Stimulated activated CD4-positive, alpha-beta T cell treated with anti-CD3 and anti-CD28 coated beads, Interleukin-12 subunit alpha, Interleukin-12 subunit beta, amount 100 ng/mL, for 48 hours (primary cell): ENCODE measurements around the gene POLH.
"Not testable (repeated sequence)": the region's sequence is repeated elsewhere in the genome, so short reads cannot be mapped to it uniquely, and the experiment has no call there.

Experiments used
- DNase-seq, 3 donors: peaks; one replicate each; pipeline ENCODE4 v3.0.0-alpha.2; 2020; ENCODE audit warnings: low read depth in 2 of 3, low spot score in 1 of 3

The POLH gene

DNA sequence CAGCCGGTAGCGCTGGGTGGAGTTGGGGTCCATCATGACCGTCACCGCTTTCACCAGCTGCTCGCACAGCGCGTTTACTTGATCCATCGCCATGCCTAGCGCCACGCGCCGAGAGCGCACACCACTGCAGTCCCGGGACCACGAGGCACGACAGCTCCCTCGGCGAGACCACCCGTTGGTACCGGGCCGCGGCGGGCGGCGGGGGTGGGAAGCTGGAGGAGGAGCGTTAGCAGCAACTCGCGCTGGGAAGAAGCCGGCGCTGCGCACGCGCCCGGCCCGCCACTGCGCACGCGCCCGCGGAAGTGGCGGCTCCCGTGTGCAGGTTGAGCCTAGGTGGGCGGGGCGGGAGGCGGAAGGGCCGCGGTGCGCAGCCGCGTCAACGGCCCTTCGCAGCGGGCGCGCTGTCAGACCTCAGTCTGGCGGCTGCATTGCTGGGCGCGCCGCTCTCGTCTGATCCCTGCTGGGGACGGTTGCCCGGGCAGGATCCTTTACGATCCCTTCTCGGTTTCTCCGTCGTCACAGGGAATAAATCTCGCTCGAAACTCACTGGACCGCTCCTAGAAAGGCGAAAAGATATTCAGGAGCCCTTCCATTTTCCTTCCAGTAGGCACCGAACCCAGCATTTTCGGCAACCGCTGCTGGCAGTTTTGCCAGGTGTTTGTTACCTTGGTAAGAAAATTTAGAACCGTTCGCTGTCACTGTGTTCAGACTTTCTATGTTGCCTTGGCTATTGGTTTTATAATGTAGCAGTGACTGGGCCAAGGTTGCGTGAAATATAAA is at the start of gene POLH, which contains the start of gene XPO5:
POLH (plus strand) TSS at position 414 of the 780 bp plus-strand sequence. CDS start 6,135 bp downstream, outside the sequence.
XPO5 (minus strand) TSS at position 267 of the 780 bp plus-strand sequence; CDS start at position 93, 174 bp downstream.
- DNase-seq, result peak; percentile 79 to 89 (median 81)

DNA sequence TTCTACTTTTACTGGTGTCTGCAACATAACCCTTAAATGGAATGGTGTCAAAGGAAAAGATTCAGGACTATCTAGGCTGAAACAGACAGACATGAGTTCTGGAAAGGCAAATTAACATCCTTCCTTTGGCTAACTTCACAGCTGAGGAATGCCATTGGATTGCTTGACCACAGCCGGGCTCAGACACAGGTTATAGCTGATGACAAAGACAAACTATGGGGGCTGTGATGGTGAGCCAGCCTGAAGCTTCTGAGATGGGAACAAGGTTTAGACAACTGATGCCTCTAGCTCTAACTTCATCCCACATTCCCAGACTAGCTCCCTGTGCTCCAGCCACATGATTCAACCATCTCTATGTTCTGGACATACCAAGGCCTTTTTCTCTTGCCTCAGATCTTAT is 43.8 kb upstream of the POLH start:
- no peak for DNase-seq

DNA sequence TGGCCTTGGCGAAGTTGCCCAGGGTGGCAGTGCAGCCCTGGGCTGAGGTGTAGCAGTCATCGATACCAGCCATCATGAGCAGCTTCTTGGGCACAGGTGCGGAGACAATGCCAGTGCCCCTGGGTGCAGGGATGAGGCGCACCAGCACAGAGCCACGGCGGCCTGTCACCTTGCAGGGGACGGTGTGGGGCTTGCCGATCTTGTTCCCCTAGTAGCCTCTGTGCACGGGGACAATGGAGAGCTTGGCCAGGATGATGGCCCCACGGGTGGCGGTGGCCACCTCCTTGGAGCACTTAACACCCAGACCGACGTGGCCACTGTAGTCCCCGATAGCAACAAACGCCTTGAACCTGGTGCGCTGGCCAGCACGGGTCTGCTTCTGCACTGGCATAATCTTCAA is 37.0 kb upstream of the POLH start:
- not testable (repeated sequence) for DNase-seq

DNA sequence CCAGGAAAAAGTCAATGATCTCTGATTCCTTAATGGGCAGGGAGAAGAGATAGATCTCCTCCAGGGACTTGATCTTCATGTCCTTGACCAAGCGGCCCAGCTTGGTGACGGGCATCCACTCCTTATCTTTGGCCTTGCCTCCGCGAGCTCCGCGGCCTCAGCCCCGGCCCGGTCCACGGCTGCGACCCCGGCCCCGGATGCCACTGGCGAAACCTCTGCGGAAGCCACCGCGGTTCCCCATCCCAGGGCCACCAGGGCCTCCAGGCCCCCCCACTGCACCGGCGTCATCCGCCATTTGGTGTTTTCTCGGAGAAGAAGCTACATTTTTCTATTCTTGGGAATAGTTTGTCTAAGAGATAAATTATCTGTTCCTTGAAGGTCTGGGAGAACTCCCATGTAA is 36.6 kb upstream of the POLH start:
- DNase-seq, result not testable (repeated sequence)

GRCh38 chr6:43540507-43540906 is 35.5 kb upstream of the POLH start:
- DNase-seq, result no peak

DNA sequence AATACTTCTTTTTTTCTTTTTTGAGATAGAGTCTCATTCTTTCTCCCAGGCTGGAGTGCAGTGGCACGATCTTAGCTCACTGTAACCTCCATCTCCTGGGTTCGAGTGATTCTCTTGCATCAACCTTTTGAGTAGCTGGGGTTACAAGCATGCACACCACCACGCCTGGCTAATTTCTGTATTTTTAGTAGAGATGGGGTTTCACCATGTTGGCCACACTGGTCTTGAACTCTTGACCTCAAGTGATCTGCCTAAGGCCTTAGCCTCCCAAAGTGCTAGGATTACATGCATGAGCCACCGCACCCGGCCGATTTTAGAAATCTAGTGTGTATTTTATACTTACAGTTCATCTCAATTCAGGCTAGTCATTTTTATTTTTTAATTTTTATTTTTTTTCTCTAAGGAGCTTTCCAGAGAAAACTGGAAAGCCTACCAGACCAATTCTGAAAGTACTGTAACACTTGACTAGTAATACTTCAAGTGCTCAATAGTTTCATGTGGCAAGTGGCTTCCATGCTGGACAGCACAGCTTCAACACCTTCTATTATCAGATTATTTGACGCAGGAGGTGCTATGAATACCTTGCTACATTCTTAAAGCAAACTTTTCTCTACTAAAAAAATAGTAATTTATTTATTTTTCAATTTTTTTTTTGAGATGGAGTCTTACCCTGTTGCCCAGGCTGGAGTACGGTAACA is 34.1 kb upstream of the POLH start:
- DNase-seq, result no peak

- DNase-seq, result no peak
Measured at GRCh38 chr6:43544461-43544860, 31.5 kb upstream of the POLH start.

DNA sequence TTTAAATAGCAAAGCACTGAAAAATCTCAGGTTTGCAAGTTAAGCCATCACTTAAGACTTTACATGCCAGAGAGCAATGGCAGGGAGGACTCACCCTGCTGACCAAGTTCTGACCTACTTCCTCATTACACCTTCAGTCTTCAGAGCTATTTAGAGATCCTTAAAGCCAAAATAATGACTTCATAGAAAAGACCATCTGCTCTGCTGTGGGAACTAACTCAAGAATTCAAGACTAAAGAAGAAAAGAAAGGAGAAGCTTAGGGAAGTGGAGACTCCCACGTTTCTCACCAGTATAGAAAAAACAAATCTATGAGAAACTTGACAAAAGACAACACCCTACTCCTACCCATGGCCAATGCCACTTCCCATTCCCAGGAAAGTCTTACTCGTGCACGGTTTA is 28.8 kb upstream of the POLH start:
- DNase-seq, result no peak

DNA sequence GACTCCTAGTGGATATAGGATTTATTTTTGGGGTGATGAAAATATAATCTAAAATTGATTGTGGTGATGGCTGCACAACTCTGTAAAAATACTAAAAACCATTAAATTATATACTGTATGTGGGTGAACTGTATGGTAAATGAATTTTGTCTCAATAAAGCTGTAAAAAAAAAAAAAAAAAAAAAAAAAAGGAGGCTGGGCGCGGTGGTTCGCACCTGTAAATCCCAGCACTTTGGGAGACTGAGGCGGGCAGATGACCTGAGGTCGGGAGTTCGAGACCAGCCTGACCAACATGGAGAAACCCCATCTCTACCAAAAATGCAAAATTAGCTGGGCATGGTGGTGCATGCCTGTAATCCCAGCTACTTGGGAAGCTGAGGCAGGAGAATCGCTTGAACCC is 18.4 kb upstream of the POLH start:
- not testable (repeated sequence) for DNase-seq

DNA sequence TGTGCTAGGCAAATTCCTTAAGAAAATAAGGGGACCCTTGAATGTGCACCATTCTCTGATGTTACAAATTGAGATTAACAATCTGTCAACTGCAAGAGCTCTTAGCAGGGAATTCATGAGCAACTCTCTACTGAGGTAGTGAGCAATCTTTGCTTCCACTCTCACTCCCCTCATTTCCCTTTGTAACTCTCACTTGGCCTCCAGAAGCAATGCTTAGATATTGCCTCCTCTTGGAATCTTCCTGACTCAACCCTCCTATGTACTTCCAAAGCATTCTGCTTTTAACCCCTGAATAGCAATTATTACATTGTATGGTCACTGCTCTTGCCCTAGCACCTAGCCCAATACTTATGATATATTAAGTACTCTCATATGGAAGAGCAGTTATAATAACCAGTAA is 16.7 kb upstream of the POLH start:
- no peak for DNase-seq

DNA sequence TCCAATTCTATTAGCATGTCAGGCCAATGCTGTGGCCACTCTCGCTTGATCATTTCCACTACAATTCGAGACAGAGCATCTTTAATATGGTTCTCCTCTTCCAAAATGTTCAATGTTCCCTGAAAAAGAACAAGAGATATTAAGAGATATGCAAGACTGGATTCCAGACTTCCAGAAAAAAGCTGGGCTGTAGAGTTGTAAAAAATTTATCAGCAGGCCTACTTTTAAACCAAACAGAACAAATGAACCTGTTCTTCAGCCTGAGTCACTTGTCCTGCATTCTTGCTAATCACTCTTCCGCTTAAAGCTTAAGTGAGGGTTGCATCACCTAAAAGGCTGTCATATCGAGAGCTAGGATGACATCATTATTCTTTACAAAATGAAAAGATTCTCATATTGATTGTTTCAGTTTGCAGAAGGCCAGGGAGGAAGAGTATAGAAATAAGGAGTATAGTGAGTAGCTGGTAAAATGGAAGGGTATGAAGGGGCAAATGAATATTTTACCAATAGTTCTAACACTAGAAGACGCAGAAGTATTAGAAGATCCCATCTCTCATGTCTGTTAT is 5.0 kb upstream of the POLH start:
- DNase-seq, result no peak

- DNase-seq, result no peak
Measured at GRCh38 chr6:43572015-43572414, 4.0 kb upstream of the POLH start.

- peak in 2 of 3 donors; percentile 15 to 43 for DNase-seq
Measured at GRCh38 chr6:43575105-43575771, 747 bp upstream of the POLH start.

DNA sequence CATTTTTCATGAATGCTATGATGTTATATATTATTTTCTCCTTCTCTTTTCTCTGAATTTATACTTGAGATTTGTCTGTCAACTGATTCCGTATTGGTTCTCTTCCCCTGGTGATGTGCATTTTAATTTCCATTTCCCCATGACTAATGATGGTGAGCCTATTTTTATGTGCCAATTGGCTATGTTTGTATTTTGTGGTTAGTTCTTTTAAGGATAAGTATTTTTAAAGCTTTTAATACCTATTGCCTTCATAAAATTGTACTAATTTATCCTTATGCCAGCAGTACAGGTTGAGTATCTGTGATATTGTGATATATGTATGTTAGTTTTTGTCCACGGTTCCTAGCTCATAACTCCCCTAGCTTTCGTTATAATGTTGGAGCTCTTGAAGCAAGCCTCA is 2.8 kb downstream of the POLH start:
- no peak for DNase-seq

GRCh38 chr6:43579171-43579570 is 3.2 kb downstream of the POLH start:
- DNase-seq, result no peak

GRCh38 chr6:43582911-43583310 is 6.9 kb downstream of the POLH start:
- DNase-seq, result no peak

DNA sequence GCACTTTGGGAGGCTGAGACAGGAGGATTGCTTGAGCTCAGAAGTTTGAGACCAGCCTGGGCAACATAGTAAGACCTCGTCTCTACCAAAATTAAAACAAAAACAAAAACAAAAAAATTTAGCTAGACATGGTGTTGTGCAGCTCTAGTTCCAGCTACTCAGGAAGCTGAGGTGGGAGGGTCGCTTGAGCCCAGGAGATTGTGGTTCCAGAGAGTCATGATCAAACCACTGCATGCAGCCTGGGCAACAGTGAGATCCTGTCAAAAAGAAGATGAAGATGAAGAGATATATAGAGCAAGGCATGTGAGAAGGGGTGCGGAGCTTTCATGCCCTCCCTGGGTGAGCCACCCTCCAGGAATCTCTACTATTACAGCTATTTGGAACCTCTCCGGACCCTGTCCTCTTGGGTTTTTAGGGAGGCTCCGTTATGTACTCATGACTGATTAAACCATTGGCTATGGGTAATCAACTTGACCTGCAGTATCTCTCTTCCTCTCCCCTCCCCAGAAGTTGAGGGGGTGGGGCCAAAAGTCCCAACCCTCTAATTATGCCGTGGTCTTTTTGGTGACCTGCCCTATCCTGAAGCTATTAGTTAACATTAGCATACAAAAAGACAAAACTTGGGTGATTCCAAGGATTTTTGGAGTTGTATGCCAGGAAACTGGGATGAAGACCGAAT is 9.0 kb downstream of the POLH start:
- DNase-seq, result no peak

DNA sequence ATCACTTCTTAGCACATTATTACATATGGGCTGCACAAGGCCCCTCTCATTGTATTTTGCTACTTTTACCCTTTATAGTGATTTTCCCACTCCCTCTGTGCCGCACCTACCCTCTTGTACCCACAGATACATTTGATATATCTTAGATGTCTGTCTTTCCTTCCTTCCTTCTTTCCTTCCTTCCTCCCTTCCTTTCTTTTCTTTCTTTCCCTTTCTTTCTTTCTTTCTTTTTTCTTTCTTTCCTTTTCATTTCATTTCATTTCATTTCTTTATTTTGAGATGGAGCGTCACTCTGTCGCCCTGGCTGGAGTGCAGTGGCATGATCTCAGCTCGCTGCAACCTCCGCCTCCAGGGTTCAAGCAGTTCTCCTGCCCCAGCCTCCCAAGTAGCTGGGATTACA is 12.2 kb downstream of the POLH start:
- no peak for DNase-seq

- not testable (repeated sequence) for DNase-seq
Measured at GRCh38 chr6:43589564-43589963, 13.6 kb downstream of the POLH start.

DNA sequence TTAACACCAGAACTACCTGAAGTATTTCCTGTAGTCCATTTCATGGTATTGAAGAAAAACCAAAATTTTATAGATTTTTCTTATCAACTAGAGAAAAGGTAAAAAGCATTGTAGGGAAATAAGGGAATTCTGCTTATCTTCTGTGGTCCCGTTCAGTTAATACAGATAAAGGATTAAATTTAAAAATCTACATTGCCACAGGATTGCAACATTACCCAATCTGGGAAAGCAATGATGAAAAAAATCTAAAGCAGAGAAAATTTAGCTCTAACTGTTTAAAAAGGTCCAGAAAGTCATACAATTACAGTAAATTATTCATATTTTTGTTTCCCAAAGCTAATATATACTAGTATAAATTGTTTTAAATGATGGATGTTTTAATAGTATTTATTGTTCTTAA is 18.0 kb downstream of the POLH start:
- DNase-seq, result no peak

GRCh38 chr6:43600595-43600994 is 24.6 kb downstream of the POLH start:
- DNase-seq, result no peak
